ENCODE measurements around the gene CFAP90.

CFAP90 gene

GRCh38 chr5:7868427-7868772 lies 17.5 kb upstream of the CFAP90 start:
- no peak for TF ChIP-seq CTCF (IDR thresholded peaks at IDR 0.05; ENCODE audit: low read depth, low read length)
- DNase-seq (ENCODE audit: extremely low read depth, low read depth) = no peak

- DNase-seq (ENCODE audit: extremely low read depth, low read depth) = no peak
- TF ChIP-seq CTCF (IDR thresholded peaks at IDR 0.05; ENCODE audit: low read depth, low read length) = no peak
Measured at GRCh38 chr5:7867260-7867659, 16.3 kb upstream of the CFAP90 start.

- no peak for TF ChIP-seq CTCF (IDR thresholded peaks at IDR 0.05; ENCODE audit: low read depth, low read length)
- no peak for DNase-seq (ENCODE audit: extremely low read depth, low read depth)
Measured at GRCh38 chr5:7866196-7866595, 15.3 kb upstream of the CFAP90 start.

GRCh38 chr5:7857926-7858632 lies 7.1 kb upstream of the CFAP90 start:
- no peak for TF ChIP-seq CTCF (IDR thresholded peaks at IDR 0.05; ENCODE audit: low read depth, low read length)
- no peak for DNase-seq (ENCODE audit: extremely low read depth, low read depth)

- no peak for DNase-seq (ENCODE audit: extremely low read depth, low read depth)
- TF ChIP-seq CTCF (IDR thresholded peaks at IDR 0.05; ENCODE audit: low read depth, low read length) = no peak
Measured at GRCh38 chr5:7857361-7857760, 6.4 kb upstream of the CFAP90 start.

GRCh38 chr5:7856855-7857254 lies 5.9 kb upstream of the CFAP90 start:
- DNase-seq (ENCODE audit: extremely low read depth, low read depth) = no peak

GRCh38 chr5:7855611-7856010 lies 4.7 kb upstream of the CFAP90 start:
- DNase-seq (ENCODE audit: extremely low read depth, low read depth) = no peak
- no peak for TF ChIP-seq CTCF (IDR thresholded peaks at IDR 0.05; ENCODE audit: low read depth, low read length)

More at GRCh38 chr5:7856855-7857254, 5.9 kb upstream of the CFAP90 start:
- peak; percentile 57 for TF ChIP-seq CTCF (IDR thresholded peaks at IDR 0.05; ENCODE audit: low read depth, low read length)
